HG02623 (cell line): Measurements from ENCODE around the gene HPS3.
"Not testable (repeated sequence)": the region's sequence is repeated elsewhere in the genome, so short reads cannot be mapped to it uniquely, and the experiment has no call there.

ENCODE experiments used
- ATAC-seq: cut with Tn5 transposase; IDR thresholded peaks from one replicate; pipeline ENCODE4 v1.9.1; 2021; ENCODE audit warnings: moderate library complexity; ENCODE audit not compliant: unreplicated experiment

The HPS3 gene, protein sequence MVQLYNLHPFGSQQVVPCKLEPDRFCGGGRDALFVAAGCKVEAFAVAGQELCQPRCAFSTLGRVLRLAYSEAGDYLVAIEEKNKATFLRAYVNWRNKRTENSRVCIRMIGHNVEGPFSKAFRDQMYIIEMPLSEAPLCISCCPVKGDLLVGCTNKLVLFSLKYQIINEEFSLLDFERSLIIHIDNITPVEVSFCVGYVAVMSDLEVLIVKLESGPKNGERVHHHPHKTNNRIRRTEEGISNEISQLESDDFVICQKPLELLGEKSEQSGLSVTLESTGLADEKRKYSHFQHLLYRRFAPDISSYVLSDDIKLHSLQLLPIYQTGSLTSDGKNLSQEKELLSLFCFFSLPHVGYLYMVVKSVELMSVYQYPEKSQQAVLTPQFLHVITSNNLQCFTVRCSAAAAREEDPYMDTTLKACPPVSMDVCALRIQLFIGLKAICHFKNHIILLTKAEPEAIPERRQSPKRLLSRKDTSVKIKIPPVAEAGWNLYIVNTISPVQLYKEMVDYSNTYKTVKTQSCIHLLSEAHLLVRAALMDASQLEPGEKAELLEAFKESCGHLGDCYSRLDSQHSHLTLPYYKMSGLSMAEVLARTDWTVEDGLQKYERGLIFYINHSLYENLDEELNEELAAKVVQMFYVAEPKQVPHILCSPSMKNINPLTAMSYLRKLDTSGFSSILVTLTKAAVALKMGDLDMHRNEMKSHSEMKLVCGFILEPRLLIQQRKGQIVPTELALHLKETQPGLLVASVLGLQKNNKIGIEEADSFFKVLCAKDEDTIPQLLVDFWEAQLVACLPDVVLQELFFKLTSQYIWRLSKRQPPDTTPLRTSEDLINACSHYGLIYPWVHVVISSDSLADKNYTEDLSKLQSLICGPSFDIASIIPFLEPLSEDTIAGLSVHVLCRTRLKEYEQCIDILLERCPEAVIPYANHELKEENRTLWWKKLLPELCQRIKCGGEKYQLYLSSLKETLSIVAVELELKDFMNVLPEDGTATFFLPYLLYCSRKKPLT

DNA sequence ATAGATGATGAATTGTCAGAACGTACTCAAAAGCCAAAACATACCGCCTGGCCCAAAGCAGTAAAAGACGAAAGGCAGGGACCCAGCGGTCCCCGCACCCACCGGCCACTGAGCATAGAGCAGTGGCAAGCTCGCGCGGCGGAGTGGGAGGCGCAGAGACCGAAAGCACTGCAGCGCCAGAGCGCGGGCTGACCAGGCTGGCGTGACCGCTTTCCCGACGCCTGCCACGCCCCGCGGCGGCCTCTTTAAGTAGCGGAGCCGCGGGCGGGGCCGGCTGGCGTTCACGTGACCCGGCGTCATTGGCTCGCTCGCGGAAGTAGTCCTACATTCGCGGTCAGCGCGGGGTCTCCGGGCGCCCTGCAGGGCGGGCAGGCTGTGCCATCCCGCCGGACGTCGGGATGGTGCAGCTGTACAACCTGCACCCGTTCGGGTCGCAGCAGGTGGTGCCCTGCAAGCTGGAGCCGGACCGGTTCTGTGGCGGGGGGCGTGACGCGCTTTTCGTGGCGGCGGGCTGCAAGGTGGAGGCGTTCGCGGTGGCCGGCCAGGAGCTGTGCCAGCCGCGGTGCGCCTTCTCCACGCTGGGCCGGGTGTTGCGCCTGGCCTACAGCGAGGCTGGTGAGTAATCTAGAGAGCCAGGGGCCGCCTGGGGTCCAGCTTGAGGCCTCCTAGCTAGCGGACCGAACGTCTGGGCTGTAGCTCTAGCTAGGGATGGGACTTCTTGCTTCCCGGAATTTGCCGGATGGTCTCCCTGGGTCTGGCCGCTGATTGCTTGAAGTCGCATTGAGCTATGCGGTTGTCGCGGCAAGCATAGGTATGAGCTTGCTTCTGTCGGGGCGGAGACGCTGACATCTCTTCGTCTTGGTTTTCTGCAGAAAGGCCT lies at the start of gene HPS3:
Gene HPS3 (plus strand): TSS at position 313 of the 880 bp plus-strand sequence. CDS start 86 bp downstream, at position 399.
- peak; percentile 92 for ATAC-seq

DNA sequence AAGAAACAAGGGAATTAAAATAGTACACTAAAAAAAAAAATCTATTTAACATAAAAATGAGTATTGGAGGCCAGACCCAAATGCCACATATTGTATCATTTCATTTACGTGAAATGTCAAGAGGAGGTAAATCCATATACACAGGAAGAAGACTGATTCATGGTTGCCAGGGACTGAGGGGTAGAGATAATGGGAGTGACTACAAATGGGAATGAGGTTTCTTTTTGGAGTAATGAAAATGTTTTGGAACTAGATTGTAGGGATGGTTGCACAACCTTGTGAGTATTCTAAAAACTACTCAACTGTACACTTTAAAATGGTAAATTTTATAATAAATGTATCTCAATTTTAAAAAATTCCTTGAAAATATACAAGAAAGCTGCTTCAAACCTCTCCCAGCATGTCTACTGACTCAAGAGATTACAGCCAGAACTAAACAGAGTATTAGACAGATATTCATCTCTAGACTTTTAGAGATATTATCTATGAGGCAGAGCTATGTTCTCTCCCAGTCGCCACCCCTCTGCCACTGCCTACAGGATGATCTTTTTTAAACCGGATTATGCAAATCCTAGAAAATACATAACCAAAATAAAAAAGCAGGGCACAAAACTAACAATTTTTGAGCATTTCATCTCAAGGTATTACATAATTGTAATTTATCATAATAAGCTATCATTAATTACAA lies 49.3 kb upstream of the HPS3 start:
- no peak for ATAC-seq

DNA sequence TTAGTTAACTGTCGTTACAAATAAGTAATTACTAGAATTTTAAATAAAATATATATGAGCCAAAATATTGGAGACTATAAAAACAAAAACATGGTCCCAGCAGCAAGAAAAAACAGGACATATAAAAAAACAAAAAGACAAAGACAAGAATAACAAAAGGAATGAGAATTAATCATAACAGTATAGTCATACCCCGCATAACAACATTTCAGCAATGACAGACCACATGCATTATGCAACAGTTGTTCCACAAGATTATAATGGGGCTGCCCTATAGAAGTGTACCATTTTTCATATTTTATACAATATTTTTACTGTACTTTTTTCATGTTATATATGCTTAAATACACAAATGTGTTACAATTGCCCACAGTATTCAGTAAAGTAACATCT lies 48.7 kb upstream of the HPS3 start:
- no peak for ATAC-seq

DNA sequence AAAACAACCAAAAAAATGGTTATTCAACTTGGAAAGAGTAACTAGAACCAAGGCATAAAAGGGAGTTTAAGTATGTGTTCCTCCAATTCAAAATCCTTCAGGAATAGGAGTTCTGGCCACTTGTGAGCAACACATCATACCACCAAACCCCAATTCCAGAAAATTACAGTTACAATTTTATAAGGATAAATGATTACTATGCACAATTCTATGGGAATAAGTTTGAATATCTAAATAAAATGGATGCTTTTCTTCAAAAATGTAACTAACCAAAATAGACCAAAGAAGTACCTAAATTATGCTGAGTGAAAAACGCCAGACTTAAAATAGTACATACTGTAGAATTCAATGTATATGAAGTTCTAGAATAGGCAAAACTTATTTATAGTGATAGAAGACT lies 47.7 kb upstream of the HPS3 start:
- ATAC-seq, result no peak

DNA sequence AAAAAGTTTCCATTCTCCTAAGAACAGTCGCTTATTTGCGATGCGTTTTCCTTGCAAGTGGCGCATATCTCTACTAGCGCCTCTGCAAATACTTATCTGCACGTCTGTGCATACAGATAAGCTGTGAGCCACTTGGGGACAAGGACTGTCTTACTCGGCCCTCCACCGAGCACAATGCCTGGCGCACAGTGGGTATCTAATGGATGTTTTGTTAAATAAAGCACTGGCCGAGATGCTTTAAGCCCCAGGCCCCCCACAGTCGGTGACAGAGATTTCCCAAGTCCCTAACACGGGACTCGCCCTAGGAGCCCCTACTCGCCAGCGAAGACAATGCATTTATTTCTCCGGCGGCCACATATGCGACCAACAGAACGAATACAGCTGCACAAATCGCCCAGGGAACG lies 43.6 kb upstream of the HPS3 start:
- peak; percentile 21 for ATAC-seq

DNA sequence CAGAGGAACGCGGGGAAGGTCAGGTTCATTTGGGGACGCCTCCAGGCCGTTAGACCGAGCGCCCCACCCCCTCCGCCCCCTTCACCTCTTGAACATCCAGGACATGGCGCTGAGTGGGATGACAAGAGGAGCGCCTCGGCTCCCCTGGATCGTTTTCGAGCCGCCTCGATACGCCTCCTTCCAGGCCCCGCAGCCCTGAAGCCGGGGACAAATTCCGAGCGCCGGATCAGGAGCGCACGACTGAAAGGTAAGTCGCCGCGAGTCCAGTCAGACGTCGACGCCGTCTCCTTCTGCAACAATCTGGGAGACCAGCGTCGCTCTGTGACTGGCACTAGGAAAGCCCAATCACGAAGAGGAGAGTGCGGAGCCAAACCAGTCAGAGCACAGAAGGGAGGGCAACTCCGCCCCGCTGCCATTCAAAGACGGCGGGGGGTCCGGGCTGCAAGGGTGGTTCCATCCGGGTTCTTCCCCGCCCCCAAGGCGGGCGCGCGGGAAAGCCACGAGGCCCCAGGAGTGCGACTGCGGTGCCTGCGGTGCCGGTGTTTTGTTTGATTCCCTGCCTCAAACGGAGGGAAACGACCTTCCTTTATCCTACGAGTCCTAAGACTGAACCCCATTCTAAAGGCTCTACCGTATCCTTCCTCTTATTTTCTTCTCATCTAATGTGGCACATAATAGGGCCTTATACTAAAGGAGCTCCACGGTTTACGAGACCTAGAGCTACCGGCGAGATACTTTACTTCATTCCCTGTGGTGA lies 43.0 kb upstream of the HPS3 start, which contains the start of gene HLTF:
Gene HLTF (minus strand): TSS at position 302 of the 757 bp plus-strand sequence. CDS start 197 bp downstream, at position 105.
- ATAC-seq, result peak; percentile 99

DNA sequence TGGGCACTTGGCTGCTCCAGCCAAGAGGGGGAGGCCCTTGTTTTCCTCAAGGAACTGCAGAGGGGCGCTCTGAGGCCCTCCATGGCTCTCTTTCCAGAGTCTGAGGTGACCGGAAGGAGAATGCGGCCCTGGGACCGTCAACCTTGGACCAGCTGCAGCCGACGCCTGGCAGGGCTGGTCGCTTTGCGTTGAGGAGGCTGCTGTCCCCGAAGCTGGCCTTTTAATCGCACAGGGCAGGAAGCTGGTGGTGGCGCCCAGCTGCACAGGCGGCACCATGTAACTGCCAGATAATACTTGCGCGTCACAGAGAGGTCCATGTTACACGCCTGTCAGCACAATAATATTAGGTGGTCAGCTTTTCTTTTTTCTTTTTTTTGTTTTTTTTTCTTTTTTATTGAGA lies 42.2 kb upstream of the HPS3 start:
- no peak for ATAC-seq

DNA sequence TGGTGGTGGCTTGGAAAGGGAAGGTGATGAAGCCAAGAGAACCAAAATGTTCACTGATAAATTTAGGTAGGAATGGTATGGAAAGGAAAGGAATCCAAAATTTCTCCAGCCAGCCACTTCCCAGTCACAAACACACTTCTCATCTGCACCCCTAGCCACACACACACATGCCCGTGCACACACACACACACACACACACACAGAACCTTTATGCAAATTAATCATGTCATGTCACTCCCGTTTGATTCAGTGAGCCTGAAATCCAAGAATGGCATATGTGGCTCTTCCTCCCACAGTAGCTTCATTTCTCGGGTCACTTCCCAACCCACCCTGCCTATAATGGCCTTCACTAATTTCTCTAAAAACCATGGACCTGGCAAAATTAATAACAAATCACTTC lies 40.0 kb upstream of the HPS3 start:
- no peak for ATAC-seq

DNA sequence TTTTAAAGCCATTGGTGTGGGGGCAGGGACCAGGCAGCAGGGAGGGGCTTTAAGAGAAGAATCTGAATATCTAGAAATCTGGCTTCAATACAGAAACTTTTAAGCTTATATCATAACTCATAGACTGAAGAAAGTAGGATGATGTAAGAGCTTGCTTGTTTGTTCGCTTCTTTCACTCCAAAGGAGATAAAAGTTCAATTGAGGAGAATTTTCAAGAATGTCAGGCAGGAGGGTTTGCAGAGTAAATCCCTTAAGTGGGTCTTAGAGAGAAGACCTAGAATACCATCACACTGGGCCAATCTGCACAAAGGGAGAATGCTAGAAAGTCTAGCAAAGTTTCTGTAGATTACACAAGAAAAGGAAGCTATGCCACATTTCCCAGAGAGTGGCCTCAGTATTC lies 39.0 kb upstream of the HPS3 start:
- ATAC-seq, result no peak

DNA sequence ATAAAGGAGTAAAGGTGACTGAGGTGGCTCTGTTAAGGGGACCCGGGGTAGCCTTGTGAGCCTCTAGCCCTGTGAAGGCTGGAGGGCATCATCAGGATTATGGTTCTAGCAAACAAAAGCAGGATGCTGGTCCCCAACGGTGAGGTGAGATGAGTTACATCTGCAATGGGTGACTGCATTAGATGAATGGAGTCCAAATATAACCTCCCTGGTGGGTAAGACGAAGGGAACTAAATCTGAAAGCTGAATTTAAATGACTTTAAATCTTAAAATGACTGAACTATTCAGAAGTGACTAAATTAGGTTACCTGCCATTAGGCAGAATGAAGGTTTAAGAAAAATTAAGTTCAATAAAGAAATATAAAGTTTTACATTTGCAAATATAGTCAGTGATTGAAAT lies 38.5 kb upstream of the HPS3 start:
- no peak for ATAC-seq

DNA sequence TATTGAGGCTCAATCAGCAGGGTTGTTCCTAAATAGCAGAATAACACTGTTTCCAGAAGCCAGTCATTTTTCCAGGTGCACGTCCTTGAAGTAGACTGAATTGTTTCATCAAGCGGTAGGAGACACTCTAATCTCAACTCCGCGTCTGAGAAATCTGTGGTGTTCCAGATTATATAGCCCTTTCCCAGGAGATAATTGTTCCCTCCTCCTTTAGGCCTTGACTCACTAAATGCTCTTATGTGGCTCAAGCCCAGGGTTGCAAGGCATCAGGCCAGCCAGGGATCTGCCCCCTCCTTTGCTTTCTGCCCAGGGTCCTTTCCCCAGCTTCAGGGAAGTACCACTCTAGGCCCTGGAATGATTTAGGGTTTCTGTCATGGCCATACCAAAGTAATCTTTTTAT lies 37.5 kb upstream of the HPS3 start:
- no peak for ATAC-seq

DNA sequence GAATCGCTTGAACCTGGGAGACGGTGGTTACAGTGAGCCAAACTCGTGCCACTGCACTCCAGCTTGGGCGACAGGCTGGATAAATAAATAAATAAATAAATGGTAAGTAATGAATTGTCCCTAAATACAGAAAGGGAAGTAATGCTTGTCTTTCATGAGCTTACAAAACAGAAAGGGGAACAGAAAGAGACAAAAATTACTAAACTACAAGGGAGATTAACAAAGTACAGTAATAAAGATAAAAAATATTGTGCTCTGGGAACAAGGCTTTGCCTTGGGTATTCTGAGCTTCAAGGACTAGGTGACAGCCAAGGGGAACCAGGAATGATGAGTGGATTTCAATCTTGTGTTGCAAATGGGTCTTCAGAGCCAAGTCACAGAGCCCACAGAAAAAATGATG lies 34.0 kb upstream of the HPS3 start:
- peak; percentile 80 for ATAC-seq

DNA sequence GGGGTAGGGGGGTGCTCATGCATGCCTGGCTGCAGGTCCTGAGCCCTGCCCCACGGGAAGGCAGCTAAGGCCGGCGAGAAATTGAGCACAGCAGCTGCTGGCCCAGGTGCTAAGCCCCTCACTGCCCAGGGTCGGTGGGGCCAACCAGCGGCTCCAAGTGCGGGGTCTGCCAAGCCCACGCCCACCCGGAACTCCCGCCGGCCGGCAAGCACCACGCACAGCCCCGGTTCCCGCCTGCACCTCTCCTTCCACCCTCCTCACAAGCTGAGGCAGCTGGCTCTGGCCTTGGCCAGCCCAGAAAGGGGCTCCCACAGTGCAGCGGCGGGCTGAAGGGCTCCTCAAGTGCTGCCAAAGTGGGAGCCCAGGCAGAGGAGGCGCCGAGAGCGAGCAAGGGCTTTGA lies 31.5 kb upstream of the HPS3 start:
- ATAC-seq, result not testable (repeated sequence)

DNA sequence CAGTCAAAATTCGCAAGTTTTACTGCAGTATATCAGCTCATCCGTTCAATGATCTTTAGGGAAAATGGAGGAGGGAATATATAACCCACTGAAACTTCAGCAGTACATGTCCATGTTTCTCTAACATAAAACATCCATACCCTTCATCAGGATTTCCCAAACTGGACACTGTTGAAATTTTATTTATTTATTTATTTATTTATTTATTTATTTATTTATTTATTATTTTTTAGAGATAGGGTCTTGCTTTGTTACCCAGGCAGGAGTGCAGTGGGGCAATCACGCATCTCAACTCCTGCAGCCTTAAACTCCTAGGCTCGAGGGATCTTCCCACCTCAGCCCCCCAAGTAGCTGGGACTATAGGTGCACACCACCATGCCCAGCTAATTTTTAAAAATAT lies 28.3 kb upstream of the HPS3 start:
- no peak for ATAC-seq

DNA sequence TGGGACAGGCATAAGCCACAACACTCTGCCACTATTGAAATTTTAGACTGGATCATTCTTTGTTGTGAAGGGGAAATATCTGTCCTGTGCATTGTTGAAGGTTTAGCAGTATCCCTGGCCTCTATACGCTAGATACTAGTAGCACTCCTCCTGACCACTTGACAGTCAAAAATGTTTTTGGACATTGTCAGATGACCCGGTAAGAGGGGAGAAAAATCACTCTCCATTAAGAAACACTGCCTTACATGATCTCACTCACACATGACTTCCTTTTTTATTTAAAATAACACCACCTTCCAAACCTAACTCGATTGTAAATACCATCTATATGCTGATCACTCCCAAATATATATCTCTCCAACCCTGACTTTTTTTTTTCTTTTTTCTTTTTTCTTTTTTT lies 27.8 kb upstream of the HPS3 start:
- no peak for ATAC-seq

DNA sequence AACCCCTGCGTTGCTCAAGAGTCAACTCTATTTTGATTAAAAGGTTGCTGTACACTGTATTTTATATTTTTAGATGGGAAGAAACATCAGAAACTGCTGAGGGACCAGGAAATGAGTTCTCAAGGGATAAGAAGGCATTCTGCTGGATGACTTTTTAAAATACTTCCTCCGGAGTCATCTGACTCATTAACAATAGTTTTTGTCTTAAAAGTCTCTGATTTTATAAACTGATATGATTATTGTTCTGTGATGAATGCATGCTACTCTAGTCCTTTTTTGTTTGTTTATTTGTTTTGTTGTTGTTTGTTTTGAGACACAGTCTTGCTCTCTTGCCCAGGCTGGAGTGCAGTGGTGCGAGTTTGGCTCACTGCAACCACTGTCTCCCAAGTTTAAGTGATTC lies 25.0 kb upstream of the HPS3 start:
- ATAC-seq, result no peak

DNA sequence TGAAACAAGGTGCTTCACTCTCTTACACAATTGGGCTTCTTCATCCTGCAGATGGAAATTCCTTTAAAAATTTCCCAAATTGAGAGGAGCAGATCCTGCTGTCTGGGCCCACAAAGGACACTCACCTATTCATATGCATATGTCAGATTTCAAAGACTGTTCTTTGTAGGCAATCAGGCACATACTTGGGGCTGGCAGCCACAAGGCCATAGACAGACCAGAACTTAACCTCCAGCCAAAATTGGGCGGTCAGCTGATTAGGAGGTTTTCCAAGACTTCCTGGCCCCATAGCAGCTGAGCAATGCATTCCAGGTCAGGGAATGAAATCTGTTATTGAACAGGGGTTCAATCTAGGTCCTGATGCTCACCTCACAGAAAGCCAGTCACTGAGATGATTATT lies 15.0 kb upstream of the HPS3 start:
- no peak for ATAC-seq

DNA sequence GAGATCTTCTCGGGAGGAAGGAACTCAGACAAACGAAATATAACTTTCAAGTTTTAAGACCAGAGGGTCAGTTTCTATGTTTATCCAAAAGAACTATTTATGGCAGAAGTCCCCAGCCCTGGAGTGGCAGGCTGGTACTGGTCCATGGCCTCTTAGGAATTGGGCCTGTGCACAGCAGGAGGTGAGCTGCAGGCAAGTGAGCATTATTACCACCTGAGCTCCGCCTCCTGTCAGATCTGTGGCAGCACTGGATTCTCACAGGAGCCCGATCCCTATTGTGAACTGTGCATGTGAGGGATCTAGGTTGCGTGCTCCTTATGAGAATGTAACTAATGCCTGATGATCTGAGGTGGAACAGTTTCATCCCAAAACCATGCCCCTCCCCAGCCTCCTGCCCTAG lies 14.3 kb upstream of the HPS3 start:
- ATAC-seq, result no peak

DNA sequence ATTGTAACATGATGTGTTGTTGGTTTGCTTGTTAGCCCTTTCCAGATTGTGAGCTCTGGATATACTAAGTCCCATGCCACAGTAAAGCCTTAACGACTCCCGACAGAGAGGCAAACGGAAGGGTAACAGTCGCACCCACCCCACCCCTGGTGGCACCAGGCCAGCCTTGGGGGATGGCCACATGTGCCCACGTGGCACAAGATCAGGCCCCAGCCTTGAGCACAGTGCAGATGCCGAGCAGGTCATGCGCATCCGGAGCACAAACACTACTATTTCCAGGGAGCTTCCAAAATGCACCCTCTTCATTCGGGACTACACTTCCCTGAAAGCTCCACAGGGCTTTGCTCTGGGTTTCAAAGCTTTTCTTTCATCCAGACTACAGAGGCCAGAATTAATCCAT lies 10.7 kb upstream of the HPS3 start:
- ATAC-seq, result no peak
